IPS DF 6.9 (cell line): ENCODE results near the gene CHIC1.

Experiments
- DNase-seq: peaks from one replicate; pipeline ENCODE4 v3.0.0-alpha.2; 2013; ENCODE audit warnings: low read depth, low spot score
- H3K27ac ChIP-seq: one replicate; pipeline ENCODE4 v1.5.1; 2013; ENCODE audit warnings: low read length, control low read depth
- H3K27me3 ChIP-seq: 2 replicates; pipeline ENCODE4 v1.6.1; 2013; ENCODE audit warnings: mild to moderate bottlenecking, low read length; ENCODE audit not compliant: control insufficient read depth, insufficient read depth
- H3K36me3 ChIP-seq: 2 replicates; pipeline ENCODE4 v1.6.1; 2013; ENCODE audit warnings: low read length; ENCODE audit not compliant: control insufficient read depth, insufficient read depth
- H3K4me1 ChIP-seq: 2 replicates; pipeline ENCODE4 v1.6.1; 2013; ENCODE audit warnings: low read length; ENCODE audit not compliant: control insufficient read depth, insufficient read depth
- H3K4me3 ChIP-seq: 2 replicates; pipeline ENCODE4 v1.5.1; 2013; ENCODE audit warnings: mild to moderate bottlenecking, low read length
- H3K9me3 ChIP-seq: 2 replicates; pipeline ENCODE4 v1.6.1; 2013; ENCODE audit warnings: low read length, inconsistent platforms; ENCODE audit not compliant: control insufficient read depth, insufficient read depth
- WGBS: extraction: QIAGEN DNeasy Blood & Tissue Kit; methylation state at CpG from one replicate; pipeline ENCODE4 v1.1.7; 2013; ENCODE audit warnings: mixed read lengths, missing lambda C conversion rate; ENCODE audit not compliant: insufficient read length, insufficient coverage; 5-methylcytosine and 5-hydroxymethylcytosine counted together

Gene CHIC1

DNA sequence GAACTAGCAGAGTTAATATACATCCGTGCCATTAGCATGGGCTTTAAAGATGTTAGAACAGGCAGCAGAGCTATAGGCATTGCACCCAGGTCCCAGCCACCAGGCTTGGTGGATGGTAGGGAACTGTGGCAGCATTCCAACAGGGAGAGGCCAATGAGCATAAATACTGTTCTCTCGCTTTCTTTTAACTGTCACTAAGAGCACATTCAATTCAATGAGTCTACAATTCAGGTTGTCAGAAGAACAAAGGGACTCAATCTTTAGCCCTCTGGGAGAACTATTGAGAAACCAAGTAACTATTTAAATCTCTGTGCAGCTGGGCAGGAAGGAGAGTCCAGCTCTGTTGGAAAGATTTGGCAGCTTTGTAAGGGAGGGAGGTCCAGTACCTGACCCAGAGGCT is 165.6 kb downstream of the CHIC1 start:
- Histone ChIP-seq H3K27me3 (no peaks in the 10 kb centered on the region), H3K9me3 (no peaks in the 10 kb centered on the region), H3K36me3 (no peaks in the 10 kb centered on the region), H3K4me1 (no peaks in the 10 kb centered on the region), H3K4me3 (no peak overlapping the region), H3K27ac (no peak overlapping the region)
- WGBS, result no CpG with 5 or more reads among the region's 2 CpGs
- no peak for DNase-seq
